Lower leg skin (tissue), 4 donors: Measurements from ENCODE around the gene CDH15. TPM values are rescaled to one million over a fixed set of nuclear protein-coding genes. Genes with fewer than 3 reads are reported as not detected.

Experiments used
- DNase-seq, 2 donors: peaks; one replicate each; pipeline ENCODE4 v3.0.0-alpha.2; 2019; ENCODE audit warnings: low spot score in 2 of 2
- H3K4me3 ChIP-seq: fragments of 200-600 bp; sonication (generic); 2 replicates; pipeline ENCODE4 v1.5.1; 2017; ENCODE audit warnings: mild to moderate bottlenecking, low read depth; ENCODE audit not compliant: poor library complexity, severe bottlenecking
- POLR2A ChIP-seq, 2 donors: fragments of 450-650 bp; IDR thresholded peaks; one replicate each; pipeline ENCODE4 v1.6.1; 2016 to 2017; ENCODE audit warnings: antibody characterized with exemption in 2 of 2, mild to moderate bottlenecking in 1 of 2, moderate library complexity in 1 of 2
- WGBS, 2 donors: methylation state at CpG; one replicate each; pipeline ENCODE4 v1.1.5; 2018; 5-methylcytosine and 5-hydroxymethylcytosine counted together
- intact Hi-C: fragments of 100-400 bp; cut with DNase I; formaldehyde crosslinking; loops from one replicate; pipeline ENCODE4 v1.15.0; 2023; ENCODE audit warnings: low total_unique reads
- total RNA-seq, 4 donors: library from RNA; depleted of rRNA; stranded (reverse); fragments of >200 nt; gene quantifications; one replicate each; pipeline ENCODE4 v1.1.0, GENCODE V29; 2016
- TF ChIP-seq, protein P1 (sequence below), 3 donors: fragments of 450-650 bp; IDR thresholded peaks; one replicate each; pipeline ENCODE4 v1.5.1; 2016; ENCODE audit warnings: antibody characterized with exemption in 3 of 3, mild to moderate bottlenecking in 3 of 3, moderate library complexity in 2 of 3

Gene CDH15
- total RNA-seq, 4 donors from 2014 or later: not detected

DNA sequence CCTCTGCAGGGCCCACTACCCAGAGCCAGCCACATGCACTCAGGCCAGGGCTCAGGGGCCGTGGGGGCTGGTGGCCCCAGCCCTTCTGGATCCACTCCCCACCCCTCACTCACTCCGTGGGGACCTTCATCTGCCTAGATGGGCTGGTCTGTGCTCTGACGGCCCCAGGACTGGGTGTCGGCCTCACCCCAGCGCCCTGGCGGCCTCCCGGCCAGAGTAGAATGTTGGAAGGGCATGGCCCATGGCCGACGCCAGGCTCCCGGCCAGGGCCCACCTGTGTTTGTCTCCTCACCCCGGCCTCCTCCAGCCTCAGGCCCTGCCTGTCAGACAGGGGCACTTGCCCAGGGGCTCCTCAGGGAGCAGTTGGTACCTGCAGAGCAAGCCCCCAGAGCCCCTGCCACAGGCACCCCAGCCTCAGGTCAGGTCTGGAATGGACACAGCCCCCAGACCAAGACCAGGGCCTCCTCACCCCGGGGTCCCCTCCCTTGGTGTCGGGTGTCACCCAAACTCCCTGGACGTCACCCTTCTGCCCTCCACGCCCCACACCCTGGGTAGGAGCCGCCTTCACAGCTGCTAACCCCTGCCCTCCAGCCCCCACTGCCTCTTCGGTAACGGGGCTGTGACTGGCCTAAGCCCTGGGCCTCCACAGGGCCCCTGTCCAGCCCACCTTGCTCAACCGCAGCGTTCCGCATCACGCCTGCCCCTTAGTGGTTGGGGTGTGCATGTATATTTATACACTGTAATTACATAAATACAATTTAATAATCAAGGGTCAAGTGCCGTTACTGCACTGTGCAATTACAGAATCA, 3.0 kb upstream of the CDH15 start:
- intact Hi-C loops: loop anchor here (5.0 to 10.0 kb wide), 2 partner anchors 226 to 354 kb away; partner anchors contain the start of gene APRT
- no peak overlapping the region for H3K4me3 ChIP-seq
- DNase-seq: no peak
- no peak for TF ChIP-seq POLR2A (IDR thresholded peaks at IDR 0.05)
- TF ChIP-seq, protein P1, sequence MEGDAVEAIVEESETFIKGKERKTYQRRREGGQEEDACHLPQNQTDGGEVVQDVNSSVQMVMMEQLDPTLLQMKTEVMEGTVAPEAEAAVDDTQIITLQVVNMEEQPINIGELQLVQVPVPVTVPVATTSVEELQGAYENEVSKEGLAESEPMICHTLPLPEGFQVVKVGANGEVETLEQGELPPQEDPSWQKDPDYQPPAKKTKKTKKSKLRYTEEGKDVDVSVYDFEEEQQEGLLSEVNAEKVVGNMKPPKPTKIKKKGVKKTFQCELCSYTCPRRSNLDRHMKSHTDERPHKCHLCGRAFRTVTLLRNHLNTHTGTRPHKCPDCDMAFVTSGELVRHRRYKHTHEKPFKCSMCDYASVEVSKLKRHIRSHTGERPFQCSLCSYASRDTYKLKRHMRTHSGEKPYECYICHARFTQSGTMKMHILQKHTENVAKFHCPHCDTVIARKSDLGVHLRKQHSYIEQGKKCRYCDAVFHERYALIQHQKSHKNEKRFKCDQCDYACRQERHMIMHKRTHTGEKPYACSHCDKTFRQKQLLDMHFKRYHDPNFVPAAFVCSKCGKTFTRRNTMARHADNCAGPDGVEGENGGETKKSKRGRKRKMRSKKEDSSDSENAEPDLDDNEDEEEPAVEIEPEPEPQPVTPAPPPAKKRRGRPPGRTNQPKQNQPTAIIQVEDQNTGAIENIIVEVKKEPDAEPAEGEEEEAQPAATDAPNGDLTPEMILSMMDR (IDR thresholded peaks at IDR 0.05): no peak
- WGBS, 2 donors: 47 to 57% methylated on average over 10 to 15 of the region's 23 CpGs

DNA sequence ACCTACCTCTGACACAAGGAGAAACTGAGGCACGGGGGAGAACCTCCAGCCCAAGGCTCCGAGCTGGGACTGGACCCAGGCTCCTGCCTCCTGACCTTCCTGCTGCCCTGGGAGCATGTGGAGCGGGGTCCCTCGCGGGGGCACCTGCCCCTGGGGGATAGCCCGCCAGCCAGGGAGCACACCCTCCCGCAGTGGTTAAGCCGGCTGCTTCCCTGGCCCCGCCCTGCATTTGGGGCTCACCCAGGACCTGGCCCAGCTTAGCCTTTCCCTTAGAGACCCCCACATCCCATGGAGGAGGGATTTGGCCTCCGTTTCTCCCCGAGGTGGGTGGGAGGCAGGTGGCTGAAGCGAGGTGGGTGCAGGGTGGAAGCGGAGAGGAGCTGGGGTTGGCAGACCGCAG, 1.8 kb upstream of the CDH15 start:
- H3K4me3 ChIP-seq: no peak overlapping the region
- no peak for TF ChIP-seq POLR2A (IDR thresholded peaks at IDR 0.05)
- TF ChIP-seq, protein P1 (IDR thresholded peaks at IDR 0.05): no peak
- no peak for DNase-seq
- WGBS, 2 donors: 61 to 73% methylated on average over 11 to 14 of the region's 14 CpGs
- intact Hi-C loops: loop anchor here (5.0 to 10.0 kb wide), 2 partner anchors 227 to 355 kb away; partner anchors contain the start of gene APRT

DNA sequence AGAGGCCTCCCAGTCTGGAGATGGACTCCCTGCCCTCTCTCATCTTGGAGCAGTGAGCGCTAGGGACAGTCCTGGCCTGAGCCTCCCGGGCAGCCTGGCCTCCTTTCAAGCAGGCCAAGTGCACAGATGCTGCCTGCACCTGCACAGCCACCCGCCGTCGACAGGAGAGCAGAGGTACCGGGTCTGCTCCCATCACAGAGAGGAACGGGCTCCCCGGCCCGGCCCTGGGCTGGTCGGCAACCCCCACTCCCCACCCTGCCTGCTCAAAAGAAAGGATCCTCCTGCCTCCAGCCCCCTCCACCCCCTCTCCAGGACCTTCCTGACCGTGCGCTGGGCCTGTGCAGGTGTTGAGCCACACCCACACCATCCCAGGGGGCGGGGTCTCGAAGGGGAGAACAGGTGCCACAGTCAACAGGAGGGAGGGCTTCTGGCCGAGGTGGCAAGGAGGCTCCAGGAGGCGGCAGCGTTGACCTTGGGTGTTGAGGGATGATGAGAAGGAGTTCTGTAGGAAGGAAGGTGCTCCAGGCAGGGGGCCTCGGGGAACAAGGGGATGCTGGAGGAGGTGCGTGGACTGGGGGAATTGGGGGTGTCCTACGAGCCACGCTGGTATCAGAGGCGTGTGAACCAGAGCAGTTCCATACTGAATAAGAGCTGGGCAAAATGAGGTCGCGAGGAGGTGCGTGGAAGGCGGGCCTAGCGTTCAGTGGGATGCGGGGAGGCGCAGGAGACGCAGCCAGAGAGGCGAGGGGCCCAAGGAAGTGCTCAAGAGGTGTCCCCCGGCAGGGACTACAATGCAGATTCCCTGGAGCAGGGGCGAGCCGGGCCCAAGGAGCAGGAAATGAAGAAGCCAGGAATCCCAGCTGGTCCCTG, 967 bp upstream of the CDH15 start:
- no peak for TF ChIP-seq POLR2A (IDR thresholded peaks at IDR 0.05)
- TF ChIP-seq, protein P1 (IDR thresholded peaks at IDR 0.05): no peak
- intact Hi-C loops: no loop called here
- DNase-seq: no peak
- 11 to 16% methylated on average over 31 to 34 of the region's 34 CpGs for WGBS, 2 donors
- H3K4me3 ChIP-seq: no peak overlapping the region

DNA sequence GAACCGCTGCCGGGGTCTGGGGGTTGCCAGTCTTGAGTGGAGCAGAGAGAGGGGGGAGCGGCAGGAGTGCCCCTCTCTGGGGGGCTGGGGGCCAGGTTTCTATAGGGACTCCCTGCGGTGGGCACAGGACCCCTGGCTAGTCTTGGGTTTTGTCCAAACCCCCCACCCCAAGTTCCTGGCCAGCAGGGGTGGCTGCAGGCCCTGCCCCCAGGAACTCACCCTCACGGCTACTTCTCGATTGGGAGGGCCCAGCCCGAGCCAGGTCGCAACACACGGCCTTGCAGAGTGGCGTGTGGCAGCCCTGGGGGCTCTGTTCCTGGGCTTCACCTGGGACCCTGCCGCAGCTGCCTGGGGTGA, 601 bp downstream of the CDH15 start:
- intact Hi-C loops: no loop called here
- 68 to 81% methylated on average over 5 to 6 of the region's 11 CpGs for WGBS, 2 donors
- H3K4me3 ChIP-seq: no peak overlapping the region
- TF ChIP-seq POLR2A (IDR thresholded peaks at IDR 0.05): no peak
- TF ChIP-seq, protein P1 (IDR thresholded peaks at IDR 0.05): no peak
- no peak for DNase-seq

DNA sequence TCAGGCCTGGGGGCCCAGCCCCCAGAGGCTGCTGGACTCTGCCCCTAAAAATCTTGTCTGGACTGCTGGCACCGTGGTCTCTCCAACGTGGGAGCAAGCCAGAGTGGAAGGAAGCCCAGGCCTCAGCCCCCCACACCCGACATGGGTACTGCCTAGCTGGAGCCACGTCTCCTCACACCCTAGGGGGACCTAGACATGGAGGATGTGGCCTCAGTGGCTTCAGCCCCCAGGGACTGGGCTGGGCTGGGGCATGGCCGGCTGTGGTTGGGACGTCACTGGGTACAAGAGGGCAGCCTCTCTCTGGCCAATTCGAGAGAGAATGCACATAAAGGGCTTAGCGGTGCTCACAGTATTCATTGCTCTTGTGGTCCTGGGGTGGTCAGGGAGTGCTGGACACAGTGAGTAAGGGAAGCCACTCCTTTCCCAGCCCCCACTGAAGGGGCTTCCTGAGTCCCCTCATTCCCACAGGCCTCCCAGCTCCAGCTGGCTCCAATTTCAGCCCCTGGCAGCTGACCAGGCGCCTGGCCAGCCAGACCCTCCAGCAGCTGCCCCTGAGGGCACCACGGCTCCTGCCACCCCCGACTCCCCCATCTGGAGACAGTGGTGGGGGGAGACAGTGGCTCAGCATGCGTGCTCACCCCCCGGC, 1.1 kb downstream of the CDH15 start:
- no peak overlapping the region for H3K4me3 ChIP-seq
- TF ChIP-seq POLR2A (IDR thresholded peaks at IDR 0.05): no peak
- no peak for DNase-seq
- 53 to 66% methylated on average over 9 to 10 of the region's 13 CpGs for WGBS, 2 donors
- intact Hi-C loops: no loop called here
